ENCODE results near the gene STARD3NL. TPM values are rescaled to one million over a fixed set of nuclear protein-coding genes. Genes with fewer than 3 reads are reported as not detected.

Gene STARD3NL
- total and polyA plus RNA-seq, 10 of the 15 experiments (the other 5 are each of a cell fraction or from before 2014, with no cell fraction given), result 66.1 to 133 (median 85.7) TPM

- TF ChIP-seq CREB1 (IDR thresholded peaks at IDR 0.05; ENCODE audit: low read depth) (no peak), EP300 (IDR thresholded peaks at IDR 0.05; ENCODE audit: borderline replicate concordance in 1 of 2, control insufficient read depth in 1 of 2, low read depth in 2 of 2, low read length in 2 of 2) (no peak), SMAD1 (IDR thresholded peaks at IDR 0.05; ENCODE audit: low read depth, partially characterized antibody) (no peak), IKZF2 (IDR thresholded peaks at IDR 0.05) (no peak), NFIC (IDR thresholded peaks at IDR 0.05; ENCODE audit: low read depth, low read length) (no peak), MTA2 (IDR thresholded peaks at IDR 0.05; ENCODE audit: low read depth) (peak; percentile 40; the same call in 1 of the 2 replicates), POU2F2 (IDR thresholded peaks at IDR 0.05; ENCODE audit: borderline replicate concordance, low read depth, low read length) (peak; percentile 75; the same call in 1 of the 3 replicates), ATF7 (IDR thresholded peaks at IDR 0.05; ENCODE audit: low read depth) (no peak), CBX5 (IDR thresholded peaks at IDR 0.05; ENCODE audit: low read depth) (no peak), SPI1 (IDR thresholded peaks at IDR 0.05; ENCODE audit: borderline replicate concordance, insufficient read depth, low read depth, low read length) (peak; percentile 74; the same call in 1 of the 2 replicates)
- peak; percentile 46 for DNase-seq (ENCODE audit: low read depth, low spot score)
- ATAC-seq, result peak; percentile 88
- BruUV-seq (replicated peaks), result no TSS peak
- Histone ChIP-seq H4K20me1 (ENCODE audit: control insufficient read depth, insufficient read depth) (no peaks in the 10 kb centered on the region), H3K4me1 (ENCODE audit: control insufficient read depth, insufficient read depth, low read length) (peaks cover 7% of the 10 kb centered on the region), H3K4me3 (no peak overlapping the region), H3K27ac (ENCODE audit: control insufficient read depth, insufficient read depth) (no peak overlapping the region), H3K9me3 (replicated peaks; ENCODE audit: control insufficient read depth, insufficient read depth, low read length) (peaks cover 2% of the 10 kb centered on the region; the same call in 2 of the 3 replicates), H2AFZ (ENCODE audit: control insufficient read depth, low read depth, low read length) (no peak overlapping the region), H3K27me3 (replicated peaks in 1 of 2; ENCODE audit: control insufficient read depth in 2 of 2, insufficient read depth in 2 of 2, low read length in 1 of 2) (no peaks in the 10 kb centered on the region), H3K79me2 (ENCODE audit: control insufficient read depth, insufficient read depth, low read length) (no peaks in the 10 kb centered on the region), H3K9ac (ENCODE audit: control insufficient read depth, insufficient read depth, low read length) (no peak overlapping the region), H3K36me3 (ENCODE audit: control insufficient read depth in 2 of 2, insufficient read depth in 2 of 2, low read length in 1 of 2) (no peaks in the 10 kb centered on the region), H3K4me2 (ENCODE audit: control insufficient read depth, insufficient read depth) (no peak overlapping the region)
- POLR2A ChIA-PET, result interaction anchor here (0.7 kb wide), 1 partner anchor 44 kb away, joined by 3 read pairs; no protein-coding TSS in a partner anchor
- CTCF ChIA-PET, result interaction anchor here (0.5 to 2.6 kb wide), 11 partner anchors 11 to 693 kb away, joined by 3 to 9 read pairs (median 4); partner anchors contain the start of gene SFRP4
- intact Hi-C loops (cut with micrococcal nuclease; ENCODE audit: unreplicated experiment), result no loop called here
- RAD21 ChIA-PET (ENCODE audit: unreplicated experiment), result interaction anchor here (0.6 to 0.9 kb wide), 2 partner anchors 35 to 241 kb away, joined by 3 to 4 read pairs; partner anchors contain the start of gene STARD3NL
- WGBS (ENCODE audit: insufficient coverage, insufficient replicate concordance, low lambda C conversion rate, missing lambda C conversion rate), result 47% methylated on average over 3 of the region's 3 CpGs
- in situ Hi-C loops (cut with MboI), result no loop called here
- SMC1A ChIA-PET (ENCODE audit: uncharacterized antibody, unreplicated experiment), result interaction anchor here (0.7 to 1.5 kb wide), 6 partner anchors 9 to 73 kb away, joined by 3 to 7 read pairs (median 4); no protein-coding TSS in a partner anchor
- peak; percentile 64 for FAIRE-seq
These were observed 35.3 kb upstream of the STARD3NL start for GRCh38 chr7:38142736-38143135.
